Activated CD4-positive, CD25-positive, alpha-beta regulatory T cell treated with anti-CD3 and anti-CD28 coated beads, Interleukin-2, amount 50 U/mL, for 16 hours (primary cell): ENCODE results near the gene CCDC185.
"Not testable (repeated sequence)": the region's sequence is repeated elsewhere in the genome, so short reads cannot be mapped to it uniquely, and the experiment has no call there.

Experiments used
- DNase-seq: peaks from one replicate; pipeline ENCODE4 v3.0.0-alpha.2; 2020; ENCODE audit warnings: low read depth, low spot score

CCDC185 gene

DNA sequence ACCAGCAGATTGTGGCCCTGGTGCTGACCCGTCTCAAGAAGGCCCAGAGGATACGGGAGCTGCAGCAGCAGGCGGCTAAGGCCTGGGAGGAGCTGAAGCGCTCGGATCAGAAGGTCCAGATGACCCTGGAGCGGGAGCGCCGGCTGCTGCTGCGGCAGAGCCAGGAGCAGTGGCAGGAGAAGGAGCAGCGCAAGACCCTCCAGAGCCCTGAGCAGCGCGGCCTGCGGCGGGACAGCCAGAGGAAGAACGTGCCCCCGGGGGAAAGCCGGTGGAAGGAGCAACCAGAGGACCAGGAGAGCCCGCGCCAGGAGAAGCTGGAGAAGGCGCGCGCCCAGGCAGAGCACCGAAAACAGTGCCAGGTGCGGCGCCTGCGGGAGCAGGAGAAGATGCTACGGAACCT lies 1.0 kb downstream of the CCDC185 start:
- no peak for DNase-seq

GRCh38 chr1:223394706-223395105 lies 1.5 kb downstream of the CCDC185 start:
- DNase-seq = no peak

GRCh38 chr1:223399393-223399792 lies 6.2 kb downstream of the CCDC185 start:
- not testable (repeated sequence) for DNase-seq

DNA sequence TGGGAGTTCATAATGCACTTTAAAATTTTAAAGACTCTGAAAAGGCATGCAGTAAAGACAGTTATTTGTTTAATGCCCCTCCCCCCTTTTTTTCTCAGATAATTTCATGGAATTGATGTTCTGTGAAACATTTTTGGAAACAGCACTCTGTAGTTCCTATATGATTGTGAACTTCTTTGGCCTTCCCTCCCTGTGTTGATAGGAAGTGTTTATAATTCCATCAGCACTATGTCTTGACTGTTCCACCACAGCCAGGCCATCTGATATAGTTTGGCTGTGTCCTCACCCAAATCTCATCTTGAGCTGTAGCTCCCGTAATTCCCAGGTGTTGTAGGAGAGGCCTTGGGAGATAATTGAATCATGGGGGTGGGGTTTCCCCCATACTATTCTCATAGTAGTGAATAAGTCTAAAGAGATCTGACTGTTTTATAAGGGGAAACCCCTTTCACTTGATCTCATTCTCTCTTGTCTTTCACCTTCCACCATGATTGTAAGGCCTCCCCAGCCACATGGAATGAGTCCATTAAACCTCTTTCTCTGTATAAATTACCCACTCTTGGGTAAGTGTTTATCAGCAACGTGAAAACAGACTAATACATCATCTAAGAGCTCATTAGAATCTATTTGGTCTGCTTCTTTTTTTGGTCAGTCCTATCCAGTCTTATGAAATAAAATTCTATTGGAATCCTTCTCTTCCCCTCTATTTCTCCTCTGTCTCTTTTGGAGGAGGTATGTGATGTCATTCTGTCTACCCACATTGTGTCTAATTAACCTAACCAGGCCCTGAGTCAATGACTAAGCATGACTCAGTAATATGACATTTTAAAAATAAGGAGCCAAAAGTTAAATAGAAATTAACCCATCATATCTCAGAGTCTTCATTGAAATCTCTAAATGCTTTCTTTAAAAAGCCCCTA lies 8.9 kb downstream of the CCDC185 start:
- DNase-seq = no peak

DNA sequence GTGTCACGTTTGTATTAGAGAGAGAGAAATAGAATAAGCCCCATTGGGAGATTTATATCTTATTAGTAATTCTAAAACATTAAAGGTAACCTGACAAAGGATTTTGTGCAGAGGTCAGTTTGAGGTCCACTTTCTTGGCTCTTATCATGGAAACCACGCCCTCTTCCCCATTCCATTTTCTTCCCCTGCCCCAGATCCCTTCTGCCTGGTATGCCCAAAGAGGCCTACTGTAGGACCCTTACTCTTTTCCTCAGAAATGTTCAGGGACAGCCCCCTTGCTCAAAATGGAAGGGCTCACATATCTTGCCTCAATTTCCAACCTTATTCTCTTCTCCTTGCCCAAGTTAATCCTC lies 9.6 kb downstream of the CCDC185 start:
- no peak for DNase-seq

DNA sequence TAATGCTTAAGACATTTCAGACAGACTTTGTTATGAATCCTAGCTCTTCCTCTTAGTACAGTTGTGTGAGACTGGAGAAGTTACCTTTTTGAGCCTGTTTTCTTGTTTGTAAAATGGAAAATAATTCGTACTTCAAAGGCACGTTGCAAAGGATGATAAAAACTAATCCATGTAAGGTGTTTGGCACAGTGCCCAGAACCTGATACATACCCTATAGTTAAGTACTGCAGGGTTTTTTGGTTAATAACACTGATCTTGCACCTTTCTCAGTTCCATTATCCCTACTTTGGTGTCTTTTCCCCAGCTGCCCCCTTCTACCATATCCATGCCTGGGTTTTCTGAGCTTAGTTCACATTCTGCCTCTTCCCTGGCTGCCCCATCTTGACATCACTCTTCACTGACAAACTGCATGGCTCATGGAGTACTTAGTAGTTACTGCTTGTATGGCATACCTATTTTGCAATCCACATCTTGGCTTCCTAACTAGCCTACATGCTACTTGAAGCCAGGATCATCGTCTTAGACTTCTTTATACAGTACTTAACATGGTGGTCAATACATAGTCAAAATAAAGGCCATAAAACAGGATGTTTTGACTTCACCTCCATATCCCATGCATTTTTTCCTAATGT lies 10.1 kb downstream of the CCDC185 start:
- DNase-seq = no peak

DNA sequence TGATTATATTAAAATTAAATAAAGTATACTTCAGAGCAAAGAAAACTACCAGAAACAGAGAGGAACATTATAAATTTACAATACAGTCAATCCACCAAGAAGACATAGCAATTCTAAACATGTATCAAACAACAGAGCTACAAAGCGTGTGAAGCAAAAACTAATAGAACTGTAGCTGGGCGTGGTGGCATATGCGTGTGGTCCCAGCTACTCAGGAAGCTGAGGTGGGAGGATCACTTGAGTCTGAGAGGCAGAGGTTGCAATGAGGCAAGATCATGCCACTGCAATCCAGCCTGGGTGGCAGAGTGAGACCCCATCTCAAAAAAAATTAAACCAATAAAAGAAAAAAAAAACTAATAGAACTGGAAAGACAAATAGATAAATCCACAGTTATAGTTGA lies 12.3 kb downstream of the CCDC185 start:
- DNase-seq = no peak

GRCh38 chr1:223410036-223410435 lies 16.8 kb downstream of the CCDC185 start:
- no peak for DNase-seq

DNA sequence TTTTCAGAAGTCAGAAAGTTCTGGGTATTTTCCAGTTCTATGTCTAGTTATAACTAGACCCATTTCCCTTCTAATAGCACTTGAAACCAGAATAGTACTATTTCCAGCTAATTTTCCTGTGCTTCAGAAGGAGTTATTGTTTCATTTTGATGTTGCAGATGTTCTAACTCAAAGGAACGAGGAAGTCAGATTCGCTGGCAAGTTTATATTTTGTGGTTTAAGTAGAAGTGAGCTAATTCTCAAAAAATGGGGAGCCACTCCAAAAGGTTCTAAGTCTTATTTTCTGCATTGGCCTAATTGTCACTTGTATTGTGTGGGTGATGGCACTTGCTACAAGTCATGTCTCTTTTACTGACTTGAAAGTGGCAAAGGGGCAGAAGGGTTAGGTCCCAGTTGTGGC lies 18.1 kb downstream of the CCDC185 start:
- no peak for DNase-seq

DNA sequence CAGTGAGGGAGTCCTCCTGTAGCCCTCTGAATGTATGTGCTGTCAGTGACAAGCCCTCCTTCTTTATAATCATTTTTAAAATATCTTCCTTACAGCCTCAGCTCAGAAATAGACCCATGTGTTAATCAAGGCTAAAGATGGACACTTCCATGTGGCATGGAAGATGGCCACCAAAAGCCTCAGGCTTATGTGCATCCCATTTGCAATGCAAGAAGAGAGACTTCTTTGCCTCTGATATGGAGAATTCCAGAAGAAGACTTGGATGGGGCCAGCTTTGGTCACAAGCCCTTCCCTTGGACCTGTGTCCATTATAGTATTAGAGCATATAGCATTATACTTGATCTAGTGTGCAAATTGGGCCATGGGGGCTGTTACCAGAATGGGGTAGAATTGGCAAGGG lies 18.5 kb downstream of the CCDC185 start:
- no peak for DNase-seq

DNA sequence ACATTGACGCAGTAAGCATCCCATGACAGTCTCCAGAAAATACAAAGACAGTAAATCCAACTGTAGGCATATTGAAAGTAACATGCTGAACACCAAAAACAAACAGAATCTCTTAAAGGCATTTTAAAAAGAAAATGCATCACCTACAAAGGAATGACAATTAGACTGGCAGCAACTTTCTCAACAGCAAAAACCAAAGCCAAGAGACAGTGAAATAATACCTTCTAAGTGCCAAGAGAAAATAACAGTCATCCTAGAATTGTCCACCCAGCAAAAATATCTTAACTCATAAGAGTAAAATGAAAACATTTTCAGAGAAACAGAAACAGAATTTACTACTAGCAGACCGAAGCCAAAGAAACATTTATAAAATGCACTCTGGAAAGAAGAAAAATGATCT lies 20.0 kb downstream of the CCDC185 start:
- no peak for DNase-seq

DNA sequence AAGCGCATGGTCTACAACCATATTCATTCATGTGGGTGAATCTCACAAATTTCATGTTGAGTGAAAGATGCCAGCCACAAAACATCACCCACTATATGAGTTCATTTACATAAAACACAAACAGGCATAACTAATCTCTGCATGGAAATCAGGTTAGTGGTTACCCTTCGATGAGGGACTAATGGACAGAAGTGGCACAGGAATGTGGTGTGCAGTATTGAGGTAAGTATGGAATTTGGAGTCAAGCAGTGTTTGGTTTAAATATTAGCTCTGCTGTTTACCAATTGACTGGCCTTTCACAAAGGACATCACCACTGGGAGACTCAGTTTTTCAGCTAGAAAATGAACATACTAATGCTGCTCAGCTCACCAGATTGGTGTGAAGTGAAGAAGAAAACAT lies 24.2 kb downstream of the CCDC185 start:
- DNase-seq = no peak

DNA sequence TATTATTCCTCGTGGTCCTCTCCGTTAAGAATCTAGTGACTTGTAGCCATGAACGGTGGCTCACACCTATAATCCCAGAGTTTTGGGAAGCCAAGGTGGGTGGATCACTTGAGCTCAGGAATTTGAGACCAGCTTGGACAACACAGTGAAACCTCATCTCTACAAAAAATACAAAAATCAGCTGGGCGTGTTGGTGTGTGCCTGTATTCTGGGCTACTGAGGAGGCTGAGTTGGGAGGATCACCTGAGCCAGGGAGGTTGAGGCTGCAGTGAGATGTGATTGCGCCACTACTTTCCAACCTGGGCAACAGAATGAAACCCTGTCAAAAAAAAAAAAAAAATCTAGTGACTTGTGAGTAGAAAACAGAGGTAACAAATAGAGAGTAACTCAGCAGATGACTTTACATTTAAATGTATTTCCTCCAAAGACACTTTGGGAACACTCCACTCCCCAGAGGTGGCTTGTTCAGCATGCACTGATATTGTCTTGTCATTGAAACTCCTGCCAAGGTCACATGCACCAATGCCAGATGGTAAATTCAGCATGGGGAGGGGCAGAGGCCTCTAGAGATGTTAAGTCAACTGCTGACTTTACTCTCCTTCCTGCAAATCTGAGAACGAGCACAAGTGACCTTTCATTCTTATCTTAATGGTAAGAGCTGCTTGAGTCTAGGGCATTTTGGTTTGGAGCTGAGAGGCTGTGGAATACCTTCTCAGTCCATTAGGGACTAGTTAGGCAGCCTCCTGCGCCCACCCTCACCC lies 24.9 kb downstream of the CCDC185 start:
- DNase-seq = no peak

- no peak for DNase-seq
Measured at GRCh38 chr1:223419115-223419514, 25.9 kb downstream of the CCDC185 start.

- DNase-seq = no peak
Measured at GRCh38 chr1:223419561-223419960, 26.3 kb downstream of the CCDC185 start.

GRCh38 chr1:223421025-223421424 lies 27.8 kb downstream of the CCDC185 start:
- no peak for DNase-seq

- no peak for DNase-seq
Measured at GRCh38 chr1:223421676-223422075, 28.5 kb downstream of the CCDC185 start.

GRCh38 chr1:223422911-223423310 lies 29.7 kb downstream of the CCDC185 start:
- DNase-seq = no peak

- DNase-seq = no peak
Measured at GRCh38 chr1:223423641-223424233, 30.5 kb downstream of the CCDC185 start.

DNA sequence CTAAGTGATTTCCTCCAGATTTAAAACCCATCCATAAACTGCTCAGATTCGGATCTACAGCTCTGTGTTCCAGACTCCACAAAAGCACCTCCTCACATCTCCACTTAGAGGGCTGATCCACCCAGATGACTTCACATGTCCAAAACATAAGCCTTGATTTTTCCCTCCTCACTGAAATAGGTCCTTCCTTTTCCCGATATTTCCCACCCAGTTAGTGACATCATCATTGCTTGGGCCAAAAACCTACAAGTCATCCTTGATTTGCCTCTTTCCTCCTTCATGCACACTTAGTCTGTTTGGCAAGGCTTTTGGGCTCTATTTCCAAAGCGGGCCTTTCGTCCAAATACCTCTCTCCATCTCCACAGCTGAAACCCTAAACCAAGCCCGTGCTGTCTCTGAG lies 32.3 kb downstream of the CCDC185 start:
- DNase-seq = no peak

DNA sequence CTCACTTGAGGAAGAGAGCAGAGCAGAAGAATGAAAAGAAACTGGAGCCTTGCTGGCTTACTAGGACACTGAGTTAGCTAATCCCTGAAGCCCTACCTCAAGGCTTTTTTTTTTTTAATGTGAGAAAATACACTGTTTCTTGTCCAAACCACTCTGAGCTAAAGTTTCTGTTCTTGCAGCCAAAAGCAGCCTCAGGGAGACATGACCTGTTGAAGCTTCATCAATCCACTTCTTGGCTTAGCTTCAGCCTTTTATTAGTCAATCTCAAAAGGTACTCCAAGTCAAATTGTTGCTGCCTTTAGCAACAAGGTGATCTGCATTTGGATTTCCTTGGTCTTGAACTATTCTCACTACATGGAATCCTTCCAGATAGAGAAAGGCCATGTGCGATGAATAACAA lies 33.7 kb downstream of the CCDC185 start:
- no peak for DNase-seq

DNA sequence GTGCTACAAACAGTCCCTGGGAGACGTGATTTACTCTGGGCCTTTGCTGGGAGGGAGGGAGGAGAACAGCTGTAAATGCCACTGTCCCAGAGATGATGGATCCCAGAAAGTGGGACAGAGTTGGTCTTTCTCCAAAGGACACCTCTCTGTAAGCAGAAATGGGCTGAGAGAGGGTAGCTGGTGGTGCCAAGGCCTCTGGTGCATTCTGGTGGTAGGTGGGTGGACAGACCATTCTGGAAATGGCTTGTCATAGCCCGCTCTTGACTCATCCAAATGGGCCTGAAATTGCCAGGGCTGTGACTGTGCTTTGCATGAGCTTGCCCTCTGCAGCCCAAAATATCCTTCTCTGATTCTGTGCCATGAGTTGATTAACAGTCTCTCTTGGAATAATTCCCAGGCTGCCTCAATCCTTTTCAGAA lies 36.1 kb downstream of the CCDC185 start:
- DNase-seq = no peak
